Measurements from ENCODE around the gene DDAH2. TPM values are rescaled to one million over a fixed set of nuclear protein-coding genes. Genes with fewer than 3 reads are reported as not detected.

DDAH2 gene
- total RNA-seq (2014; rRNA removed; shearing (Covaris generic)), result 4.6 and 4.7 TPM in 2 replicates
- polyA plus RNA-seq (2015; cell fraction: cytosol; rRNA removed), result 4.6 and 4.9 TPM in 2 replicates
- polyA plus RNA-seq (2015; cell fraction: nucleus; rRNA removed), result 10.4 and 14.6 TPM in 2 replicates

GRCh38 chr6:31728767-31729514 is at the start of gene DDAH2:
Gene DDAH2, minus strand, starts transcription at chr6:31729299. Its CDS starts 138 bp downstream, at chr6:31729161.
- DNase-seq (ENCODE audit: low read depth, low spot score), result no peak
- in situ Hi-C loops (cut with HindIII; ENCODE audit: low pct_unique_long_range_greater_than_20kb, low sequenced_read_pairs), result no loop called here

GRCh38 chr6:31778193-31778592 is 49.1 kb upstream of the DDAH2 start:
- DNase-seq (ENCODE audit: low read depth, low spot score), result no peak
- in situ Hi-C loops (cut with HindIII; ENCODE audit: low pct_unique_long_range_greater_than_20kb, low sequenced_read_pairs), result no loop called here

GRCh38 chr6:31777667-31778050 is 48.6 kb upstream of the DDAH2 start:
- in situ Hi-C loops (cut with HindIII; ENCODE audit: low pct_unique_long_range_greater_than_20kb, low sequenced_read_pairs), result no loop called here
- no peak for DNase-seq (ENCODE audit: low read depth, low spot score)

- in situ Hi-C loops (cut with HindIII; ENCODE audit: low pct_unique_long_range_greater_than_20kb, low sequenced_read_pairs), result no loop called here
- peak; percentile 26 for DNase-seq (ENCODE audit: low read depth, low spot score)
Measured at GRCh38 chr6:31776989-31777666, 48.0 kb upstream of the DDAH2 start, which contains the start of gene VWA7. Gene VWA7, minus strand, starts transcription at chr6:31777328. Its CDS starts 549 bp downstream, at chr6:31776779.

GRCh38 chr6:31776485-31776988 is 47.4 kb upstream of the DDAH2 start:
- no peak for DNase-seq (ENCODE audit: low read depth, low spot score)
- in situ Hi-C loops (cut with HindIII; ENCODE audit: low pct_unique_long_range_greater_than_20kb, low sequenced_read_pairs), result no loop called here

GRCh38 chr6:31775633-31776484 is 46.8 kb upstream of the DDAH2 start:
- in situ Hi-C loops (cut with HindIII; ENCODE audit: low pct_unique_long_range_greater_than_20kb, low sequenced_read_pairs), result no loop called here
- DNase-seq (ENCODE audit: low read depth, low spot score), result no peak

- DNase-seq (ENCODE audit: low read depth, low spot score), result no peak
- in situ Hi-C loops (cut with HindIII; ENCODE audit: low pct_unique_long_range_greater_than_20kb, low sequenced_read_pairs), result no loop called here
Measured at GRCh38 chr6:31775184-31775583, 46.1 kb upstream of the DDAH2 start.

GRCh38 chr6:31771992-31772358 is 42.9 kb upstream of the DDAH2 start:
- no peak for DNase-seq (ENCODE audit: low read depth, low spot score)
- in situ Hi-C loops (cut with HindIII; ENCODE audit: low pct_unique_long_range_greater_than_20kb, low sequenced_read_pairs), result no loop called here

GRCh38 chr6:31770860-31771259 is 41.8 kb upstream of the DDAH2 start:
- in situ Hi-C loops (cut with HindIII; ENCODE audit: low pct_unique_long_range_greater_than_20kb, low sequenced_read_pairs), result no loop called here
- DNase-seq (ENCODE audit: low read depth, low spot score), result no peak

GRCh38 chr6:31769684-31770371 is 40.7 kb upstream of the DDAH2 start:
- DNase-seq (ENCODE audit: low read depth, low spot score), result peak; percentile 68
- in situ Hi-C loops (cut with HindIII; ENCODE audit: low pct_unique_long_range_greater_than_20kb, low sequenced_read_pairs), result no loop called here

- in situ Hi-C loops (cut with HindIII; ENCODE audit: low pct_unique_long_range_greater_than_20kb, low sequenced_read_pairs), result no loop called here
Measured at GRCh38 chr6:31768363-31769257, 39.5 kb upstream of the DDAH2 start.

GRCh38 chr6:31767096-31767645 is 38.1 kb upstream of the DDAH2 start:
- in situ Hi-C loops (cut with HindIII; ENCODE audit: low pct_unique_long_range_greater_than_20kb, low sequenced_read_pairs), result no loop called here

More at GRCh38 chr6:31768363-31769257, 39.5 kb upstream of the DDAH2 start:
- DNase-seq (ENCODE audit: low read depth, low spot score), result no peak

GRCh38 chr6:31765910-31766794 is 37.1 kb upstream of the DDAH2 start:
- in situ Hi-C loops (cut with HindIII; ENCODE audit: low pct_unique_long_range_greater_than_20kb, low sequenced_read_pairs), result no loop called here

More at GRCh38 chr6:31767096-31767645, 38.1 kb upstream of the DDAH2 start:
- DNase-seq (ENCODE audit: low read depth, low spot score), result no peak

GRCh38 chr6:31765559-31765909 is 36.4 kb upstream of the DDAH2 start:
- in situ Hi-C loops (cut with HindIII; ENCODE audit: low pct_unique_long_range_greater_than_20kb, low sequenced_read_pairs), result no loop called here
- no peak for DNase-seq (ENCODE audit: low read depth, low spot score)

More at GRCh38 chr6:31765910-31766794, 37.1 kb upstream of the DDAH2 start:
- peak; percentile 19 for DNase-seq (ENCODE audit: low read depth, low spot score)

GRCh38 chr6:31764198-31764597 is 35.1 kb upstream of the DDAH2 start:
- DNase-seq (ENCODE audit: low read depth, low spot score), result no peak
- in situ Hi-C loops (cut with HindIII; ENCODE audit: low pct_unique_long_range_greater_than_20kb, low sequenced_read_pairs), result no loop called here

All from SK-MEL-5 (cell line).